Measurements from ENCODE around the gene MRPL24. TPM values are rescaled to one million over a fixed set of nuclear protein-coding genes. Genes with fewer than 3 reads are reported as not detected.

Gene MRPL24
- total and polyA plus RNA-seq, 2 of the 13 experiments (the other 11 are each of a cell fraction or from before 2014, with no cell fraction given): 38.1 to 42.9 TPM

DNA sequence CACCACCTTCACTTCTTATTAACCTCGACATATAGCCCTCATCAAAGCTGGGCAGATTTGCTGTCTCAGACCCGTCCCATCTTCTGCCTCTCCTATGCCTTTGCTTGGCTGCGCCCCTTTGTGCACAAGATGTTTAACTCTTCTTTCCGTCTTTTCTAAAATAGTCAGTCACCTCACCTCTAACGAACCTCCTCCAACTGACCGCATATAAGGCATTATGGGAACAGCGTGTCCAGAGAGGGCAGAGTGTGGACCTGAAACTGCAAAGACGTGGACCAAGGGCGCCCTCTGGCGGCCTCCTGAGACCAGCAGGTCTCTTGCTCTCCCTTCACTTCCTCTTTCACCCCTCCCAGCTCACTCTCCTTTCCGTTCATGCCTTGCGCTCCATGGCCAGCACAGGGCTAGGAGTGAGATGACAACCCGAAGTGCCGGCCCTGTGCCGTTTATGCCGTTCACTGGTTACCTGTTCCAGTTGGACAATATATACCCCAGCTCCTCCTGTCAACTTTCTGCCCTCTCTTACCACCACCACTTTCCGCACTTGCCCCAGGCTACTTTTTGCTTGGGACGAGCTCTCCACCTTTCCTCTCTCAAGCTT, 15.1 kb downstream of the MRPL24 start (continued):
- peak; percentile 67; the same call in 1 of the 2 replicates for TF ChIP-seq SRF (IDR thresholded peaks at IDR 0.05; ENCODE audit: low read depth, low read length)
- TF ChIP-seq HNRNPL (IDR thresholded peaks at IDR 0.05; ENCODE audit: low read depth, low read length): no peak
- no peak for TF ChIP-seq CBFB (CRISPR knock-in tag; IDR thresholded peaks at IDR 0.05)
- TF ChIP-seq, protein P1, sequence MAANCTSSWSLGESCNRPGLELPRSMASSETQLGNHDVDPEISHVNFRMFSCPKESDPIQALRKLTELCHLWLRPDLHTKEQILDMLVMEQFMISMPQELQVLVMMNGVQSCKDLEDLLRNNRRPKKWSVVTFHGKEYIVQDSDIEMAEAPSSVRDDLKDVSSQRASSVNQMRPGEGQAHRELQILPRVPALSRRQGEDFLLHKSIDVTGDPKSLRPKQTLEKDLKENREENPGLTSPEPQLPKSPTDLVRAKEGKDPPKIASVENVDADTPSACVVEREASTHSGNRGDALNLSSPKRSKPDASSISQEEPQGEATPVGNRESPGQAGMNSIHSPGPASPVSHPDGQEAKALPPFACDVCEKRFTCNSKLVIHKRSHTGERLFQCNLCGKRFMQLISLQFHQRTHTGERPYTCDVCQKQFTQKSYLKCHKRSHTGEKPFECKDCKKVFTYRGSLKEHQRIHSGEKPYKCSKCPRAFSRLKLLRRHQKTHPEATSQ (CRISPR knock-in tag; IDR thresholded peaks at IDR 0.05; ENCODE audit: borderline replicate concordance): no peak
- TF ChIP-seq, protein P2, sequence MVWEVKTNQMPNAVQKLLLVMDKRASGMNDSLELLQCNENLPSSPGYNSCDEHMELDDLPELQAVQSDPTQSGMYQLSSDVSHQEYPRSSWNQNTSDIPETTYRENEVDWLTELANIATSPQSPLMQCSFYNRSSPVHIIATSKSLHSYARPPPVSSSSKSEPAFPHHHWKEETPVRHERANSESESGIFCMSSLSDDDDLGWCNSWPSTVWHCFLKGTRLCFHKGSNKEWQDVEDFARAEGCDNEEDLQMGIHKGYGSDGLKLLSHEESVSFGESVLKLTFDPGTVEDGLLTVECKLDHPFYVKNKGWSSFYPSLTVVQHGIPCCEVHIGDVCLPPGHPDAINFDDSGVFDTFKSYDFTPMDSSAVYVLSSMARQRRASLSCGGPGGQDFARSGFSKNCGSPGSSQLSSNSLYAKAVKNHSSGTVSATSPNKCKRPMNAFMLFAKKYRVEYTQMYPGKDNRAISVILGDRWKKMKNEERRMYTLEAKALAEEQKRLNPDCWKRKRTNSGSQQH (CRISPR knock-in tag; IDR thresholded peaks at IDR 0.05; ENCODE audit: low read depth): no peak
- TF ChIP-seq ZNF660 (CRISPR knock-in tag; IDR thresholded peaks at IDR 0.05; ENCODE audit: borderline replicate concordance, low read depth): no peak
- TF ChIP-seq SAFB2 (CRISPR knock-in tag; IDR thresholded peaks at IDR 0.05; ENCODE audit: borderline replicate concordance, low read depth): no peak
- TF ChIP-seq, protein P3, sequence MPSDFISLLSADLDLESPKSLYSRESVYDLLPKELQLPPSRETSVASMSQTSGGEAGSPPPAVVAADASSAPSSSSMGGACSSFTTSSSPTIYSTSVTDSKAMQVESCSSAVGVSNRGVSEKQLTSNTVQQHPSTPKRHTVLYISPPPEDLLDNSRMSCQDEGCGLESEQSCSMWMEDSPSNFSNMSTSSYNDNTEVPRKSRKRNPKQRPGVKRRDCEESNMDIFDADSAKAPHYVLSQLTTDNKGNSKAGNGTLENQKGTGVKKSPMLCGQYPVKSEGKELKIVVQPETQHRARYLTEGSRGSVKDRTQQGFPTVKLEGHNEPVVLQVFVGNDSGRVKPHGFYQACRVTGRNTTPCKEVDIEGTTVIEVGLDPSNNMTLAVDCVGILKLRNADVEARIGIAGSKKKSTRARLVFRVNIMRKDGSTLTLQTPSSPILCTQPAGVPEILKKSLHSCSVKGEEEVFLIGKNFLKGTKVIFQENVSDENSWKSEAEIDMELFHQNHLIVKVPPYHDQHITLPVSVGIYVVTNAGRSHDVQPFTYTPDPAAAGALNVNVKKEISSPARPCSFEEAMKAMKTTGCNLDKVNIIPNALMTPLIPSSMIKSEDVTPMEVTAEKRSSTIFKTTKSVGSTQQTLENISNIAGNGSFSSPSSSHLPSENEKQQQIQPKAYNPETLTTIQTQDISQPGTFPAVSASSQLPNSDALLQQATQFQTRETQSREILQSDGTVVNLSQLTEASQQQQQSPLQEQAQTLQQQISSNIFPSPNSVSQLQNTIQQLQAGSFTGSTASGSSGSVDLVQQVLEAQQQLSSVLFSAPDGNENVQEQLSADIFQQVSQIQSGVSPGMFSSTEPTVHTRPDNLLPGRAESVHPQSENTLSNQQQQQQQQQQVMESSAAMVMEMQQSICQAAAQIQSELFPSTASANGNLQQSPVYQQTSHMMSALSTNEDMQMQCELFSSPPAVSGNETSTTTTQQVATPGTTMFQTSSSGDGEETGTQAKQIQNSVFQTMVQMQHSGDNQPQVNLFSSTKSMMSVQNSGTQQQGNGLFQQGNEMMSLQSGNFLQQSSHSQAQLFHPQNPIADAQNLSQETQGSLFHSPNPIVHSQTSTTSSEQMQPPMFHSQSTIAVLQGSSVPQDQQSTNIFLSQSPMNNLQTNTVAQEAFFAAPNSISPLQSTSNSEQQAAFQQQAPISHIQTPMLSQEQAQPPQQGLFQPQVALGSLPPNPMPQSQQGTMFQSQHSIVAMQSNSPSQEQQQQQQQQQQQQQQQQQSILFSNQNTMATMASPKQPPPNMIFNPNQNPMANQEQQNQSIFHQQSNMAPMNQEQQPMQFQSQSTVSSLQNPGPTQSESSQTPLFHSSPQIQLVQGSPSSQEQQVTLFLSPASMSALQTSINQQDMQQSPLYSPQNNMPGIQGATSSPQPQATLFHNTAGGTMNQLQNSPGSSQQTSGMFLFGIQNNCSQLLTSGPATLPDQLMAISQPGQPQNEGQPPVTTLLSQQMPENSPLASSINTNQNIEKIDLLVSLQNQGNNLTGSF (CRISPR knock-in tag; IDR thresholded peaks at IDR 0.05): no peak
- TF ChIP-seq ZNF225 (CRISPR knock-in tag; IDR thresholded peaks at IDR 0.05): no peak
- no peak for TF ChIP-seq NFYC (CRISPR knock-in tag; IDR thresholded peaks at IDR 0.05)
- no peak for TF ChIP-seq DPF2 (CRISPR knock-in tag; IDR thresholded peaks at IDR 0.05; ENCODE audit: borderline replicate concordance, low read depth)
- TF ChIP-seq MBD4 (IDR thresholded peaks at IDR 0.05; ENCODE audit: borderline replicate concordance, low read length): no peak
- TF ChIP-seq, protein P4, sequence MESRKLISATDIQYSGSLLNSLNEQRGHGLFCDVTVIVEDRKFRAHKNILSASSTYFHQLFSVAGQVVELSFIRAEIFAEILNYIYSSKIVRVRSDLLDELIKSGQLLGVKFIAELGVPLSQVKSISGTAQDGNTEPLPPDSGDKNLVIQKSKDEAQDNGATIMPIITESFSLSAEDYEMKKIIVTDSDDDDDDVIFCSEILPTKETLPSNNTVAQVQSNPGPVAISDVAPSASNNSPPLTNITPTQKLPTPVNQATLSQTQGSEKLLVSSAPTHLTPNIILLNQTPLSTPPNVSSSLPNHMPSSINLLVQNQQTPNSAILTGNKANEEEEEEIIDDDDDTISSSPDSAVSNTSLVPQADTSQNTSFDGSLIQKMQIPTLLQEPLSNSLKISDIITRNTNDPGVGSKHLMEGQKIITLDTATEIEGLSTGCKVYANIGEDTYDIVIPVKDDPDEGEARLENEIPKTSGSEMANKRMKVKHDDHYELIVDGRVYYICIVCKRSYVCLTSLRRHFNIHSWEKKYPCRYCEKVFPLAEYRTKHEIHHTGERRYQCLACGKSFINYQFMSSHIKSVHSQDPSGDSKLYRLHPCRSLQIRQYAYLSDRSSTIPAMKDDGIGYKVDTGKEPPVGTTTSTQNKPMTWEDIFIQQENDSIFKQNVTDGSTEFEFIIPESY (CRISPR knock-in tag; IDR thresholded peaks at IDR 0.05): peak; percentile 40; the same call in 1 of the 2 replicates
- TF ChIP-seq, protein P5, sequence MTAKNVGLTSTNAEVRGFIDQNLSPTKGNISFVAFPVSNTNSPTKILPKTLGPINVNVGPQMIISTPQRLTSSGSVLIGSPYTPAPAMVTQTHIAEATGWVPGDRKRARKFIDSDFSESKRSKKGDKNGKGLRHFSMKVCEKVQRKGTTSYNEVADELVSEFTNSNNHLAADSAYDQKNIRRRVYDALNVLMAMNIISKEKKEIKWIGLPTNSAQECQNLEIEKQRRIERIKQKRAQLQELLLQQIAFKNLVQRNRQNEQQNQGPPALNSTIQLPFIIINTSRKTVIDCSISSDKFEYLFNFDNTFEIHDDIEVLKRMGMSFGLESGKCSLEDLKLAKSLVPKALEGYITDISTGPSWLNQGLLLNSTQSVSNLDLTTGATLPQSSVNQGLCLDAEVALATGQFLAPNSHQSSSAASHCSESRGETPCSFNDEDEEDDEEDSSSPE (CRISPR knock-in tag; IDR thresholded peaks at IDR 0.05): 0 out of 2 replicates have a peak, but pooled peaks have one; percentile 27
- TF ChIP-seq FOSL1 (CRISPR knock-in tag; IDR thresholded peaks at IDR 0.05; ENCODE audit: borderline replicate concordance): no peak
- TF ChIP-seq, protein P6, sequence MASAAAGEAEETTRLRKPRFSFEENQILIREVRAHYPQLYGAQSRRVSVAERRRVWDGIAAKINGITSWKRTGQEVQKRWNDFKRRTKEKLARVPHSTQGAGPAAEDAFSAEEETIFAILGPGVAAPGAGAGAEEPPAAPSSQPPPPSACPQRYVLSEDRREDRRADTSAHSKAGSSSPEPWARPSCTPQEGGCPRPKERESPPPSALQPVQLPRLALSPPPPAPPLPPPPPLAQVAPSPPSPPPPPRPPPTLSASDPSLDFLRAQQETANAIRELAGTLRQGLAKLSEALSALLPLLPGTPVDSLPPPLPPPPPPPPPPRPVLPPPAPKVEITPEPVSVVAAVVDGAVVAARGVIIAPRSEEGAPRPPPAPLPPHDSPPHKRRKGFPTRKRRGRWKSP (CRISPR knock-in tag; IDR thresholded peaks at IDR 0.05): 0 out of 2 replicates have a peak, but pooled peaks have one; percentile 26
- TF ChIP-seq ETV6 (CRISPR knock-in tag; conservative IDR thresholded peaks at IDR 0.05): no peak

Data from HepG2 (cell line).